T-helper 2 cell treated with Interferon-gamma antibody and Interleukin-4, amounts not matched to agents 100 ng/mL and 5 ng/mL, for 36 hours (primary cell): ENCODE results near the gene NPHP4. TPM values are rescaled to one million over a fixed set of nuclear protein-coding genes. Genes with fewer than 3 reads are reported as not detected.

ENCODE experiments used
- intact Hi-C: fragments of 100-400 bp; cut with micrococcal nuclease; formaldehyde crosslinking; loops from one replicate; pipeline ENCODE4 v1.15.1; 2023
- total RNA-seq: library from RNA; stranded (reverse); gene quantifications from 2 replicates; pipeline ENCODE4 v1.2.3, GENCODE V29; 2022

The NPHP4 gene
- total RNA-seq, 1 donor from 2014 or later = 21.6 TPM

DNA sequence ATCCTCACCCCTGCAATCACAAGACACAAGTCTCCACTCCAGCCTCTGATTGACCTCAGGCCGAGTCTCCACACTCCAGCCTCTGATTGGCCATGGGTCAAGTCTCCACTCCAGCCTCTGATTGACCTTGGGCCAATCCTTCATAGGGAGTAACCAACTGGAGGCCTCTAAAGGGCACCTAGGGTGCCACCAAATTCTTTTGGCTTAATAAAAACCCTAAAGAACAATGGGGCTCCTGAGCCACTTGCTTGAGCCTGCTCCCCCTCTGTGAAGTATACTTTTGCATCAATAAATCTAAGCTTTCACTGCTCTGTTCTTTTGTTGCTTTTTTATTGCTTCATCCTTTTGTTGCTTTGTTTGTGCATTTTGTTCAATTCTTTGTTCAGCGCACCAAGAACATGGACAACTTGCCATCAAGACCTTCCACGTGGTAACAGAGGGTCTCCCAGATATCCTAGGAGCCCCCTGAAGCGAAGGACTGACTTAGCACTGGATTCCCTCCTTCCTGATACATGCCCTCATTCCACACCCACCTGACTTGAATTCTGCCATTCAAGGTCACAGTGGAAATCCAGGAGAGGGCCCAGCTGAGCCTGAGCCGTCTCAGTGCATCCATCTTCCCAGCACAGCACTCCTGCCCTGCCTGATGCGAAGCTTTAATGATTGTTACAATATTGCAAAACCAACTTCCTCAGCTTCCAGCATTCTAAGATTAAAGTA is 152.9 kb downstream of the NPHP4 start:
- intact Hi-C loops = no loop called here

DNA sequence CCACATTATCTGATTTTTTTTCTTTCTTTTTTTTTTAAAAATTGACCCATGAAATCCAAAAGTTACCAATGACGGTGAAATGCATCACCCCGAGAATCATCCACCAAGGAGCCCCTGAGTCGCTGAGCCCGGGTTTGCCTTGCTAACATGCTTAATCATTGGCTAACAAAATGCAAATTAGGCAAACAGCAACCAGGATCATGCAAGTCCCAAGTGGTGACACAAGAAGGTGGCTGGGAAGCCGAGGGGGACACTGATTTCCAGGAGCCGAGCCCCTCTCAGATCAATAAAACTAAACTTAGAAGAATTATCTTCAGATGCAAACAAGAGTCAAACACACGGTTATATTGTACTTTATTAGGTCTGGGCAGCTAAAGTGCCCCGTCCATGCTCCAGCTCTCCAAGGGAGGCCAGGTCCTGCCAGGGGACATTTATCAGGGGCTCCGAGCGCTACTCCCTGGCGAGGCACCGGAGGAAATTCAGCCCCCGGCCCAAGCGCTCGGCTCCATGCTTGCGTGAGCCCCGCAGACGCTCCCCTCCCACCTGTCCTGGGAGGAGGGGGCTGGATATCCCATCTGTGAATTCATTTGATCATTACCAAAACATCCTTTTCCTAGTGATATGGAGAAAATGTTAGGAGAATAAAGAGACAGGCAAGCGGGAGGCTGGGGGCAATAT is 154.1 kb downstream of the NPHP4 start:
- intact Hi-C loops = no loop called here

GRCh38 chr1:5836776-5837440 is 155.3 kb downstream of the NPHP4 start:
- intact Hi-C loops = no loop called here

GRCh38 chr1:5835179-5835562 is 157.1 kb downstream of the NPHP4 start:
- intact Hi-C loops = no loop called here

DNA sequence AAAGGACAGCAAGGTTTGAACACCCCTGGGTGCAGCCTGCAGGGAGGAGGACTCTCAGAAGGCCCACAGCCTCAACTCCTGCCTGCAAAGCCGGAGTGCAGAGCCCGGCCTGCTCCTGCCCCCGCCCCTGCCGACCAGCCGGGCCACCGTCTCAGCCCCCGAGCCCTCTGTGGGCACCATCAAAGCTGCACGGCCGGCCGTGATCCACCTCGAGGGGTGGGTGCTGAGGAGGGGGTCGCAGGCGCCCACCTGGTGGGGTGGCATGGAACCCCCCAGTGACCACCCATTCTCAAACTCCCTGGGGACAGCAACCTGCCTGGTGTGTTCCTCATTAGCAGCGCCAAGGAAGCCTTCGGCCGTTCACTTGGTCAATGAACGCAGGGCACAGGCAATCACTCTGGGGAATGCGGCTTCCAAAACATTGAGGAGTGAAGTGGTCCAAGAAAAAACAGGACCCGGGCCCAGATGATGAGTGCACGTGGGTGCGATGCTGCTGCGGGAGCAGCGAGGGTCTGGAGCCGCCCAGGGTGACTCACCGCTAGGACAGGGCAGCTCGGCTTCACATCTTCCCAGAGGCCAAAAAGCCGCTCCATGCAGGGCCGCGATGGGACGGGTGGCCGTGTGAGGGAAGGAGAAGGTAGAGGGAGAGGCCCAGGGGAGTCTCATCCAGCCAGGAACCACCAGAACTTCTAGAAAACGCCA is 157.6 kb downstream of the NPHP4 start:
- intact Hi-C loops = no loop called here

GRCh38 chr1:5833911-5834310 is 158.3 kb downstream of the NPHP4 start:
- intact Hi-C loops = no loop called here

GRCh38 chr1:5832916-5833895 is 159.0 kb downstream of the NPHP4 start:
- intact Hi-C loops = no loop called here

DNA sequence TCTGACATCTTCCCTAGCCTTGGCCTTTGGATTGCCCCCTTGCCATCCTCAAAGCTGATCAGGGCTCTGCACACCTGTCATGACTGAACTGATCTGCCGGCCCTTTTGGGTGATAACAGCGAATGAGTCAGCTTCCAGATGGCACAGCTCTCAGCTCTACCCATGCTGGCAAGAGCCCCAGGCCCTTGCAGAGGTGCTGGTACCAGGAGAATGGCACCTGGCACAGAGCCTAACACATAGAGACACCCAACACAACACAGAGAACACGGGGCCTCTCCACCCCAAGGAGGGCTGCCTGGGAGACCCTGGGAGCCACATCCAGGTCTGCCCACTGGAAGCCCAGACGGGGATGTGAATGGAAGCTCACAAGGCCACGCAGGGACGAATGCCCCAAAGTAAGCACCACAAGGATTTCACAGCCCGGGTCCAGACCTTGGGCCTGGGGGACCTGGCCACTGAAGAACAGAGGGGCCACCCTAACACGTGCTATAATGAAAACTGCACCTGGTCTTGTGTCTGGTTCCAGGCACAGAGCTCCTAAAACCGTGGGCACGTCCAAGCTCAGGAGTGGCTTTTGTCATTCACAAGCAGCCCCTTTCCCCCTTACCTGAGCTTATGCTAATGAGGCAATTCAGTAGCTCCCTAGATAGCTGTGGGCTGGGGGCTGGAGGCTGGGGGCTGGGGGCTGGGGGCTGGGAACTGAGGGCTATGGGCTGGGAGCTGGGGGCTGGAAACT is 160.5 kb downstream of the NPHP4 start:
- intact Hi-C loops = no loop called here

- intact Hi-C loops = no loop called here
These were observed 161.2 kb downstream of the NPHP4 start for GRCh38 chr1:5830771-5831599.

DNA sequence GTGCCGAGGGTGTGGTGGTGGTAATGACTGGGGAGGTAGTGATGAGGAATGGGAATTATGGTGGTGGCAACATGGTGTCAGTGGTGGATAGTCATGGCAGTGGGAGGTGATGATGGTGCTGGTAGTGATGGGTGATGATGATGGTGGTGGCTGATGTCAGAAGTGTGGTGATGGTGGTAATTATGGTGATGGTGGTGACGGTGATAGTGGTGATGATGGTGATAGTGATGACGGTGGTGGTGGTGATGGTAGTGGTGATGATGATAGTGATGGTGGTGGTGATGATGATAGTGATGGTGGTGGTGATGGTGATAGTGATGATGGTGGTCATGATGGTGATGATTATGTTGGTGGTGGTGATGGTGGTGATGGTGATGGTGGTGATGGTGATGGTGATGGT is 162.8 kb downstream of the NPHP4 start:
- intact Hi-C loops = no loop called here

DNA sequence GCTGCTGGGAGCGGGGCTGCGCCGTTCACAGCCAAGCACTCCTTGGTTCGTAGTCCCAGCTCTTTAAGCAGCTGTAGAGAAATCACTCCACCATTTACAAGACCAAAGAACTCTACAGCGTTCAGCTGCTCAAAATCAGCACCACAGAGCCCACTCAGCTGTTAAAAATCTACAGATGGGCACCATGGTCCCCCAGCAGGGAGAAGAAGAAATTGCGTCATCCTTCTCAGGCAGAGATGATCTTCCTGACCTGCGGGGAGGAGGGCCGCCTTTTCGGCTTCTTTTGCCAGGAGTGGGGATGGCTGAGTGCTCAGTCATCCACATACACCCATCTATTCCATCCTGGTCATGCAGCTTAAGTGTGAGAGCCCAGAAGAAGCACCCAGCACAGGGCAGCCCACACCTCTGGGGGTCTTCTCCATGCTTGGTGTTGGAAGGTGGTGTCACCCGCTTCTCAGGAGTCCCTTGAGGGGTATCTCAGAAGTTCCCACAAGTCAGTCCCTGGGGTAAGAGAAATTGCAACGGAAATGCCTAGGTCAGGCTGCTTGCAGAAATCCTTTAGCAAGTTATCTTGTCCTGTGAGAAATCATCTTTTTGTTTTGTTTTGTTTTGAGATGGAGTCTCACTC is 163.8 kb downstream of the NPHP4 start:
- intact Hi-C loops = no loop called here

- intact Hi-C loops = no loop called here
These were observed 164.7 kb downstream of the NPHP4 start for GRCh38 chr1:5827516-5827915.

- intact Hi-C loops = no loop called here
These were observed 165.6 kb downstream of the NPHP4 start for GRCh38 chr1:5826601-5827000.

- intact Hi-C loops = no loop called here
These were observed 169.5 kb downstream of the NPHP4 start for GRCh38 chr1:5822726-5823125.

DNA sequence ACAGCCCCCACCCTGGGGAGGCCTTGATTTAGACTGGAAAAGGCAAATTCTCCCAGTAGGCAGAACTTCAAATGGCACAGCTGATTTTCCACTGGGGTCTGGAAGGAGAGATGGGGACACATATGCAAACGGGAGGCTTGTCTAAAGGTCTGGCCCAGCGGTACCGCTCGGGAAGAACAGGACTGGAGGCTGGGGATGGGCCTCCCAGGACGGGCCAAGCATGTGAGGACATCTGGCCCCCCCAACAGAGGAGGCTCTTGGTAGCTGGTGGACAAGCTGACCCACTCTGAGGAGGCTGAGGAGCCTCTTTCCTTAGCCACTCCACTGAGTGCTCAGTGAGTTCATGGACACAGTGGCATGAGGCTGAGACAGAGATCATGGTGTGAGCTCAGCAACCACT is 170.0 kb downstream of the NPHP4 start:
- intact Hi-C loops = no loop called here

DNA sequence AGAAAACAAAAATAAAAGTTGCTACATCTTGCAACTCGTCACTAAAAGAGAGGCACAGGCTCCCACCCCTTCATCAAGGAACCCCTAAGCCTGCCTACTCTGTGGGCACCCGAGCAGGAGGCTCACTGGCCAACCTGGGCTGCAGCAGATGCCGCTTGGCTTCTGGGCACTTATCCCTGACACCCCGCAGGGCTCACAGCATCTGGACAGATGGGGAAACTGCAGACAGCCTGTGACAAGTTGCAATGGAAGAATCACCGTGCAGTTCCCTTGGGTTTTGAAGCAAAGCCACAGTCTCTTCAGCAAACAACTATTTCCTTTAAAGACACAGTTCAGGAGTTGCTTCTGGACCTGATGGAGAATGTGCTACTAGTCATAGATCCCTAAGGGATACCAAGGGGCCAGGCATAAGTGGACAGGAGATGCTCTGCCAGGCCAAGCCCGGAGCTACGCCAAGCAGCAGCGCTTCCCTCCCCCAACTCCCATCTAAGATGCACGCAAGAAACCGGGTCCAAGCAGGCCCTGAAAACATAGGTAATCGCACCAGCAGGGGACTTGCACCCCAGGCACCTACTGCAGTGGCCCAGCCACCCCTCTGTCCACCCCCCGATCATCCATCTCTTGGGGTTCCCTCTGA is 170.6 kb downstream of the NPHP4 start:
- intact Hi-C loops = no loop called here

- intact Hi-C loops = no loop called here
These were observed 172.2 kb downstream of the NPHP4 start for GRCh38 chr1:5820026-5820421.

DNA sequence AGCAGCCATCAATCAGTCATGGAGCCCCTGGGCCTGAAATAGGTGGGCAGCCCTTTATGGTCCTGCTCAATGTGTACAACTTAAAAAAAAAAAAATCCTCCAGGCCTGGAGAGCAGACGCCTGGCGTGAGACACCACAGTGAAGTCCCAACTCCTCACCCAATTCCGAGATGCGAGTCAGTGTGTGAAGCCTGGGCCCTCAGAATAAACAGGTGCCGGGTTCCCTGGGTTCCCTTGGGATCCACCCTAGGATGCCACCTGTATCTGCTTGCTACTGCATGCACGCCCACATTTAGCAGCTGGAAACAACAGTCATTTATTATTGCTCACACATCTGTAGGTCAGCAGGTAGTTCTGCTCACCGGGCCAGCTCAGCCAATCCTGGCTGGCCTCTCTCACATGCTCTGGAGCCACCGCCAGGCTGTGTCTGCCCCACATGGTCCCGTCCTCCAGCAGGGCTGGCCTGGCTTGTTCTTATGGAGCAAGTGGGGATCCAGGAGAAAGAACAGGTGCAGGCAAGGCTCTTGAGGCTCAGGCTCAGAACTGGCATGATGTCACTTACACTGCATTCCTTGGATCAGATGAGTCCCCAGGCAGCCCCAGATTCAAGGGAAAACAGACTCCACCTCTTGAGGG is 172.7 kb downstream of the NPHP4 start:
- intact Hi-C loops = no loop called here
